Tibial artery (tissue), 4 donors: Measurements from ENCODE around the gene PPIP5K2.

ENCODE experiments used
- DNase-seq, 2 donors: peaks; one replicate each; pipeline ENCODE4 v3.0.0-alpha.2; 2019
- H3K27ac ChIP-seq, 2 donors: fragments of 200-600 bp; sonication (generic) in 1 of 2; 1 replicate in 1 of 2; 2 replicates in 1 of 2; pipeline ENCODE4 v1.5.1; 2018 to 2019; ENCODE audit warnings: mild to moderate bottlenecking in 1 of 2
- H3K27me3 ChIP-seq, 2 donors: fragments of 200-600 bp; sonication (generic) in 1 of 2; one replicate each; pipeline versions ENCODE4 v1.5.1 to v1.6.0; 2016 to 2019
- H3K36me3 ChIP-seq, 3 donors: fragments of 200-600 bp; sonication (generic) in 2 of 3; one replicate each; pipeline ENCODE4 v1.5.1; 2016 to 2019; ENCODE audit warnings: mild to moderate bottlenecking in 2 of 3
- H3K4me1 ChIP-seq, 4 donors: fragments of 200-600 bp; sonication (generic) in 2 of 4; 1 replicate in 3 of 4; 2 replicates in 1 of 4; pipeline ENCODE4 v1.5.1; 2016 to 2019
- H3K4me3 ChIP-seq, 2 donors: fragments of 200-600 bp; sonication (generic) in 1 of 2; 1 replicate in 1 of 2; 2 replicates in 1 of 2; pipeline ENCODE4 v1.5.1; 2018 to 2019; ENCODE audit warnings: mild to moderate bottlenecking in 2 of 2
- H3K9me3 ChIP-seq, 3 donors: fragments of 200-600 bp; sonication (generic) in 1 of 3; one replicate each; pipeline ENCODE4 v1.5.1; 2016 to 2019
- CTCF ChIP-seq, 2 experiments: fragments of 200-600 bp in 1 of 2; fragments of 450-650 bp in 1 of 2; IDR thresholded peaks; one replicate each; pipeline ENCODE4 v1.5.1; 2017 to 2019; ENCODE audit warnings: antibody characterized with exemption in 2 of 2, mild to moderate bottlenecking in 1 of 2, moderate library complexity in 1 of 2
- intact Hi-C: fragments of 100-400 bp; cut with DNase I; formaldehyde crosslinking; loops from one replicate; pipeline ENCODE4 v1.15.0; 2023; ENCODE audit warnings: low total_unique reads

Gene PPIP5K2

DNA sequence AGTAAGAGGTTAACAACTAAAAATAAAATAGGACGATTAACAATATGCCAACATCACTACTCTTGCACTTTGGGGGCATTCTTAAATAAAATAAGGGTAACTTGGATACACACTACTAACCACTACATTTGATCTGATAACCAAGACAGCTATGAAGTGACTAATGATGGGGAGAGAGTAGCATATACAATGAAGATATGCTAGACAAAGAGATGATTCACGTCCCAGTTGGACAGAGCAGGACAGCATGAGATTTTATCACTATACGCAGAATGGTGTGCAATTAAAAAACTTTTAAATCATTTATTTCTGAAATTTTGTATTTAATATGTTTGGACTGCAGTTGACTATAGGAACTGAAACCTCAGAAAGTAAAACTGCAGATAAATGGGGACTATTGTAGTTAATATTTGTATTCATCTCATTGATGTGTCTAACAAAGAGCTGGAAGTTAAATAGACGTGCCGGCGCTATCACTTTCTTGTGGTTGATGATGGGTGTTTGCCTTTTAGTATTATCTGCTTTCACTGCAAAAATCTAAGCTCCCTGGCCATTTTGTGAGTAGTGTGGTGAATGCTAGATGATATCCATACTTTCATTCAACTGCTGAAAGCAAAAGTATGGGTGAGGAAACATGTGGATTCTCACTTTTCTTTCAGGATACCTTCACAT, 18.9 kb upstream of the PPIP5K2 start:
- intact Hi-C loops, result no loop called here
- H3K27me3 ChIP-seq, result no peaks in the 10 kb centered on the region

DNA sequence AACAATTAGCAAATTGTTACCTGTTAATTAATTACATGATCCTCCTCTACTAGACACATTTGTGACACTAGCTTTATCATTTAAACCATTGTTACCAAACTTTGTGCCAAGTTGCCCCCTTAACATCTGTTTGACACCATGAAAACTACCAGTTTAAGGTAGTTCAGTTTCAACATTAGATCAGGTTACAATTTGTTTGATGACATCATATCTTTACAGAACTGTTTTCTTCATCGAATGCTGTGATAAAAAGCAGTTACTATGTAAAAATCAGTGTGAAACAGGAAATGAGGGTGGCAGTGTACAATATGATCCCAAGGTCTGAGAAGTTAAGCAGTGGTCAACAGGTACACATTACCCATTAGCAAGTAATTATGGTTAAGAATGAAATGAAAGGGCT, 17.9 kb upstream of the PPIP5K2 start:
- Histone ChIP-seq H3K9me3 (no peaks in the 10 kb centered on the region), H3K27ac (no peak overlapping the region), H3K4me1 (peaks cover 0 to 6% (median 1%) of the 10 kb centered on the region in 4 donors), H3K36me3 (peaks cover 15 to 35% (median 20%) of the 10 kb centered on the region in 3 donors), H3K27me3 (no peaks in the 10 kb centered on the region), H3K4me3 (no peak overlapping the region)
- TF ChIP-seq CTCF (IDR thresholded peaks at IDR 0.05), result no peak
- intact Hi-C loops, result no loop called here
- no peak for DNase-seq

More for the DNA sequence above, 18.9 kb upstream of the PPIP5K2 start:
- no peak for TF ChIP-seq CTCF (IDR thresholded peaks at IDR 0.05)
- no peak overlapping the region for H3K4me3 ChIP-seq
- DNase-seq, result no peak
- H3K4me1 ChIP-seq, result peaks cover 0 to 8% (median 1%) of the 10 kb centered on the region in 4 donors
- H3K36me3 ChIP-seq, result peaks cover 8 to 36% (median 24%) of the 10 kb centered on the region in 3 donors
- no peak overlapping the region for H3K27ac ChIP-seq
- no peaks in the 10 kb centered on the region for H3K9me3 ChIP-seq

GRCh38 chr5:103108086-103108485, 12.0 kb upstream of the PPIP5K2 start:
- H3K4me1 ChIP-seq, result no peaks in the 10 kb centered on the region
- no peak for DNase-seq
- H3K27ac ChIP-seq, result no peak overlapping the region
- intact Hi-C loops, result no loop called here
- H3K9me3 ChIP-seq, result no peaks in the 10 kb centered on the region
- peaks cover 2 to 20% (median 9%) of the 10 kb centered on the region in 3 donors for H3K36me3 ChIP-seq
- TF ChIP-seq CTCF (IDR thresholded peaks at IDR 0.05), result no peak
- no peak overlapping the region for H3K4me3 ChIP-seq
- no peaks in the 10 kb centered on the region for H3K27me3 ChIP-seq

- Histone ChIP-seq H3K27ac (no peak overlapping the region), H3K36me3 (peaks cover 0 to 11% (median 9%) of the 10 kb centered on the region in 3 donors), H3K9me3 (no peaks in the 10 kb centered on the region), H3K27me3 (no peaks in the 10 kb centered on the region), H3K4me1 (no peaks in the 10 kb centered on the region), H3K4me3 (no peak overlapping the region)
- TF ChIP-seq CTCF (IDR thresholded peaks at IDR 0.05), result no peak
- no peak for DNase-seq
- intact Hi-C loops, result no loop called here
Measured at GRCh38 chr5:103109277-103109676, 10.8 kb upstream of the PPIP5K2 start.

- H3K36me3 ChIP-seq, result peaks cover 0 to 9% (median 7%) of the 10 kb centered on the region in 3 donors
- no peak overlapping the region for H3K4me3 ChIP-seq
- no peaks in the 10 kb centered on the region for H3K9me3 ChIP-seq
- intact Hi-C loops, result no loop called here
- no peak for DNase-seq
- H3K4me1 ChIP-seq, result no peaks in the 10 kb centered on the region
- TF ChIP-seq CTCF (IDR thresholded peaks at IDR 0.05), result no peak
- no peak overlapping the region for H3K27ac ChIP-seq
- no peaks in the 10 kb centered on the region for H3K27me3 ChIP-seq
Measured at GRCh38 chr5:103110403-103110802, 9.7 kb upstream of the PPIP5K2 start.
